IMR-90 (cell line): ENCODE results near the gene OPN4. TPM values are rescaled to one million over a fixed set of nuclear protein-coding genes. Genes with fewer than 3 reads are reported as not detected.

Experiments used
- ATAC-seq: fragments of 200-7000 bp; cut with Tn5 transposase; 2 replicates; pipeline ENCODE4 v1.9.1; 2020; ENCODE audit warnings: low read depth, mild to moderate bottlenecking, moderate library complexity
- BruUV-seq: library from RNA; stranded (reverse); fragments of 400-500 nt; replicated peaks from 2 replicates; lab custom pipeline; 2021; lab: Mats Ljungman, UMichigan
- CTCF ChIA-PET: fragments of 300-600 bp; formaldehyde crosslinking; extraction: SDS; loops from one replicate; lab custom pipeline; 2021; ENCODE audit warnings: antibody characterized with exemption; lab: Yijun Ruan, JAX
- POLR2A ChIA-PET: fragments of 300-600 bp; sonication (Branson Sonifier 250); formaldehyde crosslinking; loops from one replicate; lab custom pipeline; 2022; ENCODE audit warnings: antibody characterized with exemption; ENCODE audit not compliant: unreplicated experiment; lab: Charles Lee
- DNase-seq: peaks from one replicate; pipeline ENCODE4 v3.0.0; 2013
- H2AFZ ChIP-seq: replicated peaks from 2 replicates; pipeline ENCODE3; 2013; ENCODE audit warnings: low read length, mild to moderate bottlenecking; ENCODE audit not compliant: poor library complexity
- H2AK5ac ChIP-seq: 2 replicates; pipeline ENCODE4 v1.6.1; 2013; ENCODE audit warnings: low read depth, low read length, inconsistent platforms
- H2AK9ac ChIP-seq: replicated peaks from 2 replicates; pipeline ENCODE3; 2013; ENCODE audit warnings: mild to moderate bottlenecking, low read depth, low read length, moderate library complexity; ENCODE audit not compliant: poor library complexity
- H2BK120ac ChIP-seq: 2 replicates; pipeline ENCODE4 v1.6.1; 2013; ENCODE audit warnings: low read depth, low read length, inconsistent platforms
- H2BK15ac ChIP-seq: 3 replicates; pipeline ENCODE4 v1.6.1; 2013; ENCODE audit warnings: low read depth, low read length, inconsistent platforms
- H2BK20ac ChIP-seq: 2 replicates; pipeline ENCODE4 v1.6.1; 2013; ENCODE audit warnings: low read depth, mild to moderate bottlenecking, inconsistent platforms, low read length, moderate library complexity
- H2BK5ac ChIP-seq: 2 replicates; pipeline ENCODE4 v1.6.1; 2013; ENCODE audit warnings: mild to moderate bottlenecking, low read depth, low read length, inconsistent platforms; ENCODE audit not compliant: poor library complexity, severe bottlenecking
- H3K14ac ChIP-seq: replicated peaks from 2 replicates; pipeline ENCODE4 v1.6.1; 2013; ENCODE audit warnings: low read depth, low read length, inconsistent platforms
- H3K18ac ChIP-seq: 2 replicates; pipeline ENCODE4 v1.6.1; 2013; ENCODE audit warnings: low read depth, low read length, control low read depth
- H3K23ac ChIP-seq: 2 replicates; pipeline ENCODE4 v1.6.1; 2013; ENCODE audit warnings: low read depth, low read length, inconsistent platforms
- H3K27ac ChIP-seq: 2 replicates; pipeline ENCODE4 v1.5.1; 2013; ENCODE audit warnings: mild to moderate bottlenecking, control low read depth, low read length; ENCODE audit not compliant: insufficient read depth
- H3K27me3 ChIP-seq: 2 replicates; pipeline ENCODE4 v1.6.1; 2013; ENCODE audit warnings: low read length; ENCODE audit not compliant: control insufficient read depth, insufficient read depth
- H3K36me3 ChIP-seq: 2 replicates; pipeline ENCODE4 v1.6.1; 2013; ENCODE audit warnings: low read length, mixed read lengths; ENCODE audit not compliant: control insufficient read depth, insufficient read depth
- H3K4ac ChIP-seq: 2 replicates; pipeline ENCODE4 v1.6.1; 2013; ENCODE audit warnings: low read depth, low read length, inconsistent platforms
- H3K4me1 ChIP-seq: 2 replicates; pipeline ENCODE4 v1.6.1; 2013; ENCODE audit warnings: low read length, mixed read lengths; ENCODE audit not compliant: control insufficient read depth, insufficient read depth
- H3K4me2 ChIP-seq: 2 replicates; pipeline ENCODE4 v1.6.1; 2013; ENCODE audit warnings: low read depth, mild to moderate bottlenecking, control low read depth, low read length, moderate library complexity
- H3K4me3 ChIP-seq: 2 replicates; pipeline ENCODE4 v1.5.1; 2013; ENCODE audit warnings: low read depth, mild to moderate bottlenecking, control low read depth, low read length, moderate library complexity; ENCODE audit not compliant: insufficient read depth
- H3K56ac ChIP-seq: 2 replicates; pipeline ENCODE4 v1.6.1; 2013; ENCODE audit warnings: low read length, inconsistent platforms; ENCODE audit not compliant: insufficient read depth; ENCODE audit errors: extremely low read depth
- H3K79me1 ChIP-seq, 2 experiments: 2 replicates each; pipeline ENCODE4 v1.6.1; 2013; ENCODE audit warnings: low read length in 2 of 2, inconsistent platforms in 1 of 2, low read depth in 1 of 2
- H3K9ac ChIP-seq: 2 replicates; pipeline ENCODE4 v1.6.1; 2013; ENCODE audit warnings: low read depth, low read length, control low read depth
- H3K9me1 ChIP-seq: 2 replicates; pipeline ENCODE4 v1.6.1; 2013; ENCODE audit warnings: low read length, inconsistent platforms; ENCODE audit not compliant: insufficient read depth
- H3K9me3 ChIP-seq: 2 replicates; pipeline ENCODE4 v1.6.1; 2013; ENCODE audit warnings: low read length; ENCODE audit not compliant: control insufficient read depth, insufficient read depth
- H4K20me1 ChIP-seq: 2 replicates; pipeline ENCODE4 v1.6.1; 2013; ENCODE audit warnings: low read length, inconsistent platforms; ENCODE audit not compliant: insufficient read depth
- H4K5ac ChIP-seq: 2 replicates; pipeline ENCODE4 v1.6.1; 2013; ENCODE audit warnings: mild to moderate bottlenecking, low read depth, low read length, control low read depth
- H4K8ac ChIP-seq, 2 experiments: 2 replicates each; pipeline ENCODE4 v1.6.1; 2013; ENCODE audit warnings: low read depth in 2 of 2, low read length in 2 of 2, control low read depth in 1 of 2, inconsistent platforms in 1 of 2
- H4K91ac ChIP-seq: 2 replicates; pipeline ENCODE4 v1.6.1; 2013; ENCODE audit warnings: low read depth, low read length, inconsistent platforms; ENCODE audit not compliant: insufficient read depth
- BHLHE40 ChIP-seq: fragments of 150-350 bp; IDR thresholded peaks from 2 replicates; pipeline ENCODE4 v1.6.1; 2016; ENCODE audit warnings: mild to moderate bottlenecking, low read depth, low read length
- CHD1 ChIP-seq: IDR thresholded peaks from 2 replicates; pipeline ENCODE4 v1.6.1; 2012; ENCODE audit warnings: low read depth, low read length, improper control_type of control experiment
- FOS ChIP-seq: fragments of 150-350 bp; IDR thresholded peaks from 2 replicates; pipeline ENCODE4 v1.6.1; 2016; ENCODE audit warnings: low read depth, low read length
- MAFK ChIP-seq: IDR thresholded peaks from 2 replicates; pipeline ENCODE4 v1.6.1; 2012; ENCODE audit warnings: low read depth, low read length, improper control_type of control experiment
- MXI1 ChIP-seq: IDR thresholded peaks from 2 replicates; pipeline ENCODE4 v1.6.1; 2012; ENCODE audit warnings: low read depth, mild to moderate bottlenecking, low read length, moderate library complexity, borderline replicate concordance
- RAD21 ChIP-seq: IDR thresholded peaks from 2 replicates; pipeline ENCODE4 v1.6.1; 2012; ENCODE audit warnings: low read length, improper control_type of control experiment
- RCOR1 ChIP-seq: IDR thresholded peaks from 2 replicates; pipeline ENCODE4 v1.6.1; 2012; ENCODE audit warnings: mild to moderate bottlenecking, low read length, improper control_type of control experiment; ENCODE audit not compliant: insufficient replicate concordance
- RFX5 ChIP-seq: IDR thresholded peaks from 2 replicates; pipeline ENCODE4 v1.8.0; 2012; ENCODE audit warnings: low read depth, mild to moderate bottlenecking, low read length, moderate library complexity
- SMC3 ChIP-seq: fragments of 150-350 bp; IDR thresholded peaks from 2 replicates; pipeline ENCODE4 v1.6.1; 2016; ENCODE audit warnings: low read depth, mild to moderate bottlenecking, antibody characterized with exemption, low read length, moderate library complexity
- USF2 ChIP-seq: fragments of 150-350 bp; IDR thresholded peaks from 2 replicates; pipeline ENCODE4 v1.6.1; 2017; ENCODE audit warnings: mild to moderate bottlenecking, antibody characterized with exemption, low read length, low read depth
- WGBS, 2 experiments: methylation state at CpG; one replicate each; pipeline versions ENCODE4 v1.1.5 to v1.1.7; 2013; ENCODE audit warnings: missing lambda C conversion rate in 2 of 2; ENCODE audit not compliant: insufficient read length in 1 of 2; ENCODE audit errors: extremely low coverage in 2 of 2; 5-methylcytosine and 5-hydroxymethylcytosine counted together
- dilution Hi-C: fragments of 300-500 bp; cut with HindIII; formaldehyde crosslinking; loops from one replicate; pipeline ENCODE4 v1.14.3; 2018; ENCODE audit warnings: low sequenced_read_pairs; ENCODE audit not compliant: unreplicated experiment
- in situ Hi-C: fragments of 300-500 bp; cut with MboI; formaldehyde crosslinking; loops from 3 replicates; pipeline ENCODE4 v1.14.3; 2019; ENCODE audit warnings: low sequenced_read_pairs, inconsistent platforms, mixed read lengths
- intact Hi-C: fragments of 100-400 bp; cut with micrococcal nuclease; formaldehyde crosslinking; loops from 2 replicates; pipeline ENCODE4 v1.10.0; 2022
- polyA plus RNA-seq, 3 experiments: library from polyadenylated mRNA; depleted of rRNA; stranded (reverse); fragments of >200 nt; gene quantifications; 2 replicates each; pipeline ENCODE4 v1.2.3, GENCODE V29; 2012; ENCODE audit warnings: low replicate concordance in 1 of 3
- total RNA-seq: library from RNA; depleted of rRNA; stranded (reverse); fragments of >200 nt; gene quantifications from 2 replicates; pipeline ENCODE4 v1.2.3, GENCODE V29; 2012

OPN4 gene
- total and polyA plus RNA-seq, 2 of the 4 experiments (the other 2 are of a cell fraction): 0.03 TPM; not detected in 1

GRCh38 chr10:86652361-86653202, 1.8 kb upstream of the OPN4 start (continued):
- no peak for TF ChIP-seq RCOR1

GRCh38 chr10:86653379-86653778, 968 bp upstream of the OPN4 start:
- Histone ChIP-seq H3K9ac (no peak overlapping the region), H2BK5ac (no peak overlapping the region), H3K36me3 (no peaks in the 10 kb centered on the region), H3K18ac (no peak overlapping the region), H4K20me1 (no peaks in the 10 kb centered on the region), H3K79me1 (no peaks in the 10 kb centered on the region), H3K9me3 (no peaks in the 10 kb centered on the region), H3K4me3 (no peak overlapping the region), H4K8ac (no peak overlapping the region), H3K4me2 (no peak overlapping the region), H2BK20ac (no peak overlapping the region), H3K14ac (no peak overlapping the region), H3K27me3 (no peaks in the 10 kb centered on the region; the same call in 1 of the 2 replicates), H4K5ac (no peak overlapping the region), H3K27ac (no peak overlapping the region), H3K9me1 (peaks cover 22% of the 10 kb centered on the region), H3K56ac (no peak overlapping the region), H2AK5ac (no peak overlapping the region), H2BK120ac (no peak overlapping the region), H3K23ac (no peak overlapping the region), H2AK9ac (peak overlapping the region; percentile 77), H3K4ac (no peak overlapping the region), H4K91ac (no peak overlapping the region), H2BK15ac (no peak overlapping the region), H2AFZ (no peak overlapping the region), H3K4me1 (peaks cover 11% of the 10 kb centered on the region)
- POLR2A ChIA-PET: no interaction called here
- in situ Hi-C loops: no loop called here
- CTCF ChIA-PET: interaction anchor here (1.3 kb wide), 1 partner anchor 10 kb away, joined by 3 read pairs; no protein-coding TSS in a partner anchor
- TF ChIP-seq MXI1: no peak
- no peak for TF ChIP-seq FOS
- no peak for TF ChIP-seq BHLHE40
- no peak for TF ChIP-seq RCOR1
- no peak for TF ChIP-seq CHD1
- TF ChIP-seq RAD21: no peak
- no peak for TF ChIP-seq USF2
- TF ChIP-seq SMC3: no peak
- no peak for TF ChIP-seq RFX5
- no peak for TF ChIP-seq MAFK
- WGBS, 2 experiments: no CpG with 5 or more reads among the region's 3 CpGs
- intact Hi-C loops: no loop called here
- no TSS peak for BruUV-seq
- ATAC-seq (no peak), DNase-seq (no peak)
- dilution Hi-C loops: no loop called here
